Activated CD8-positive, alpha-beta memory T cell treated with anti-CD3 and anti-CD28 coated beads, Interleukin-2, amount 50 U/mL, for 4 hours (primary cell): ENCODE measurements around the gene AGRN.
A peak's percentile ranks its signal among the peaks of the same experiment; 100 is the strongest.

Experiments used
- DNase-seq: peaks from one replicate; pipeline ENCODE4 v3.0.0-alpha.2; 2020

AGRN gene

DNA sequence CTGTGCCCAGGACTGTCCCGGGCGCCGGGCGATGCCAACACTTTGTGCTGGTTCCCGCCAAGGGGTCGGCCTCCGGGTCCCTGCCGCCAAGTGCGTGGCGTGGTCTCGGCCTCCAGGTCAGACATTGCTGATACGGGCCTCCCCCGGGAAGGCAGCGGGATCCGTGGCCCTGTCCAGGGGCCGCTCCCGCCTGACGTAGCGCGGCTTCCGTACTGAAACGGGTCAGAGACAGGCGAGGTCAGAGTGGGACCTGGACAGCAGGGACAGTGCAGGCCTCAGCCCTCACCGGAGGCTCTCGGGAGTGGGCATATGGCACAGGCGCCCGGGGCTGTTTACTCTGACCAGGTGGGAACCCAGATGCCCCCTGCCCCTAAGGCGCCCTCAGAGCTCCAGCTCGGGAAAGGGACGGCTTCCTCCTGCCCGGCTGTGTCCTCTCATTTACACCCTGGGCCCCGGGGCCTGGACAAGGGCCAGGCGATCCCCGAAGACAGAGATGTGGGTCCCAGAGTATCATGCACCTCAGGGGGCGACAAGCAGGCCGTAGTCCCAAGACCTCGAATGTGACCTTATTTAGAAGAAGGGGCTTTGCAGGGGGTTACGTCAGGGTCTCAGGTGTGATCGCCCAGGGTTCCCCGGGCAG, 63.0 kb downstream of the AGRN start:
- DNase-seq: peak; percentile 21

DNA sequence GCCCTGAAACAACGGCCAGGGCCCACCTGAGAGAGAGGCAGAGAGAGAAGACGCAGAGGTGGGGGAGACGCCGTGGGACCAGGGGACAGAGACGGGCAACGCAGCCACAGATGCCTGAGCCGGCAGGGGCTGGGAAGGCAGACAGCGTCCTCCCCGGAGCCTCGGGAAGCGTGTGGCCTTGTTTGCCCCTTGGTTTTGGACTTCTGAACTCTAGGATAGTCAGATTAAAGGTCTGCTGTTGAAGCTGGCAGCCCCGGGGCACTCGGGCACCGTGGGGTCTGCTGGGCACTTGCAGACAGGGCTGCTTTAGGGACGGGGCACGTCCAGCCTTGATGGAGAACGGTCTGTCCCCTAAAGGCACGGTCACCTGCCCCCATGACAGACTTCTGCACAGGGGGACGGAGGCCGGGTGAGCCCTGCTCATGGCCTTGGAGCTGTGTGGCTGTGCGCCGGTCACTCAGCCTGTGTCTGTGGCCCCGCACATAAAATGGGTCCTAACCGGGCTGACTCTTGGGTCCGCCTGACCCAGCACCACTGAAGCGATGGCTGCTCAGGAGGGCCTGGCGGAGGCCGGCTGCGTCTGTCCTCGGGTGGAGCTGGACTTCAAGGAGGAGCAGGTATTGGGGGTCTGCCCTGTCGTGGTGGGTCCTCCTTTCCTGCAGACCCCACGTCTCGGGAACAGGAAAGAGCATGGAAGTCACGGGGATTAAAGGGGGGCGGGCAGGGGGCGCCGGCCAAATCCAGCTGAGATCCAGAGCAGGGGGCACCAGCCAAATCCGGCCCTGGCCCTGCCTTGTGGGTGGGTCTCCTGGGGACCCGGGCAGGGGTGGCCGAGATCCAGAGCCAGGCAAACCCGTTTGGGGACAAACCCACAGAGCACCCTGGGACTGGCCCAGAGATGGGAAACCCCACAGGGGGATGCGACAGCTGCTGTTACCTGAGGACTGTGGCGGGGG, 63.8 kb downstream of the AGRN start:
- DNase-seq: peak; percentile 14

DNA sequence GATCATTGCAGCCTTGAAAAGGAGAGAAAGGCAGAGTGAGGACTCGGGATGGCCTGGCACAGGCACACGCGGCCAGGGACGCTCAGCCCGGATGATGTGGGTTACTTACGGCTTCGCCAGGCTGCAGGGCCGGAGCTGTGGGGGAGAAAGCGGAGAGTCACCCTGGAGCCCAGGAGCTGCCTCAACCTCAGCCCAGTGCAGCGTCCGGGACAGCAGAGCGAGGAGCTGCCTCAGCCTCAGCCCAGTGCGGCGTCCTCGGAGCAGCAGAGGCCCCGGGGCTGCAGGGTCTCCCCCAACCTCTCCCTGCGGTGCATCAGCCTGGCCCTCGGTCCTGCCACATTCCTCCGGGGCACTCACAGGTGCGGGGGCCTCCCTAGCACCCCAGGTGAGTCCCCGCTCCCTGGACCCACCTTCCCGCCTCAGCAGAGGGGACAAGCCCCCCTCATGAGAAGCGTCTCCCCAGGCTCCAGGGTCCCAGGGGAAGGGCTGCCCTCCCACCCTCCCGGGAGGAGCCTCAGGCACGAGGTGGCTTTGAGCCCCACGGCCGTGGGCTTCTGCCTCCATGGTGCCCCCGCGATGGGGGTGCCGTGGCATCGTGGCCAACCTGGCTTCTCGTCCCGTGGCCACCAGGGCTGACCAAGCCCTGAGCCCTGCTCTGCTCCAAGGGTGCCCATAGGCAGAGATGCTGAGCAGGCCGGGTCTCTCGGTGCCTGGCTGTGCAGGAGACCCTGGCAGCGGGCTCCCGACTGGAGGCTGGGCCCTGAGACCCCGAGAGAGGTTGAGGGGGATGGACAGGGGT, 64.7 kb downstream of the AGRN start:
- peak; percentile 13 for DNase-seq

DNA sequence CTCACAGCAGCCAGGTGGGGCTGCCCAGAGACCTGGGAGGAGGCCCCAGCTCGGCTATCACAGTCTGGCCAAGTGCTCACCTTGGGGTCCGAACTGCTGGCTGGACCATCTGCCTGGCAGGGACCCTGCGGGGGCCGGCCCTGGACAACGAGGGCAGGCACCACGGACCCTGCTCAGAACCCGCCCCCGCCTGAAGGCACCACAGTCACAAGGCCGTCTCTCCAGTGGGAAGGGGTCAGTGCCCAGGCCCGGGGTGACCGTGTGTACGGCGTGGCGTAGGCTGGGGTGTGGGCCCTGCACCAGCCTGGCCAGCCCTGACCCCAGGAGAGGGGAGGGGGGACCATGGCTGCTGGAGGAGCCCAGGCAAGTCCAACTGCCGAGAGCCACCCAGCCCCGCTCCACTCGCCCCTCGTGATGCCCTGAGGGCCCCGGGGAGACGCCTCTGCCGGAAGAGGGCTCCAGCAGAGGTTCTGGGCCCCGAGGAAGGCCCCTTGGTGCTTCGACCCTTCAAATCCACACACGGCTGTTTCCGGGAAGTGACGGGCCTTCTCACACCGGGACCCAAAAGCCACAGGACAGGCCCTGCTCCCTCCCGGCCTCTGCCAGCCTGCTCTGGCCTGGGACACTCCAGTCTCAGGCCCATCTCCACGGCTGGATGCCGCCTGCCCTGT, 65.4 kb downstream of the AGRN start:
- peak; percentile 10 for DNase-seq

DNA sequence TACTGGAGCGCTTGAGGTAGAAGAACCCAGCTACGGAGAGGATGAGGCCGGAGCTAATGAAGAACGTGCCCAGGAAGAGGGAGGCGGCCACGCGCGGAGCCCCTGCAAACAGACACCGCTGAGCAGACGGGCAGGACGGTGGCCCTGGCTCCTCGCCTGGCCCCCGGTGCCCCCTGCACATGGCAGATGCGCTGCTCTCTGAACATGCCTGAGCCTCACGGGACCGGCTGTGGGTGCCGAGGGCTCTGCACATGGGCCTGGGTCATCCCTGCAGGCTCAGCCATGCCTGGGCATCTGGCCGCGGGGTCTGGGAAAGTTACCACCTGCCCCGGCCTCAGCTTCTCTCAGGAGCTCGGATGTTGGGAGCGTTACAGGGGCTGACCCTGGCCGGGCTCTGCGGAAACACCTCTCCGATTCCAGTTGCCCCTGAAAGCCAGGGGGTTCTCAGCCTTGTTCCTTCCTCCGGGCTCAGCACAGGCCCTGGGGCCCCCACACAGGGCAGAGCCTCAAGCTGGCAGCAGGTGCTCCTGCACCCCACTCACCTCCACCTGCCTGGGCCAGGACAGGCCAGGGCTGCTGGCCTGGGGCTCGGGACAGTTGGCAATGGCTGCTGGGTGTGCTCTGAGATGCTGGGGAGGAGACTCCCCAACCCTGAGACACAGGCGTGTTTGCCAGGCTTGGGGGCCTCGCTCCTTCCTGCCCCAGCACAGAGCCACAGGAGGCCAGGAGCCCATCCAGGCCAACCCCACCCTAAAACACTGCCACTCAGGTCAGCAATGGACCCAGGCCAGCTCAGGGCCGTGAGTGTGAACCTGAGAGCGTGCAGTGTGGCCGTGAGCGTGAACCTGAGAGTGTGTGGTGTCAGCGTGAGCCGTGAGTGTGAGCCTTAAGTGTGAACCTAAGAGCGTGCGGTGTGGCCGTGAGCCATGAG, 66.3 kb downstream of the AGRN start:
- DNase-seq: peak; percentile 11

DNA sequence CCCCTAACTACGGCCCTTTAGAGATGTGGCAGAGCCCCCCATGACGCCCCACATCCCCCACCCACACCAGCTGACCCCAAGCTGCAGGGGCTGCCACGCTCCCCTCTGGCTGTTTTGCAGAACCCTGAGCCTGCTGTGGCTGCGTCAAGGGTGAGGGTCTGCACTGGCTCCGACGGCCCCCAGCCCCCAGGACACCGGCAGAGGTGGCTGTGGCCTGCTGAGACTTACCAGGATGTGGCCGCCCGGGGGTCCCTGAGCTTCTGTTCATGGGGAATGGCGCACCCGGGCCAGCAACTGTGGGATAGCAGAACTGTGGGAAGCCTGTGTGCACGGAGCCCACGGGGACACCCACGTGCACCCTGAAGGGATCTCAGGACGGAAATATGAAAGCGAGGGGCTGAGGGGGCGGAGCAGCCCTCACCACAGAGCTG, 67.0 kb downstream of the AGRN start:
- peak; percentile 9 for DNase-seq

DNA sequence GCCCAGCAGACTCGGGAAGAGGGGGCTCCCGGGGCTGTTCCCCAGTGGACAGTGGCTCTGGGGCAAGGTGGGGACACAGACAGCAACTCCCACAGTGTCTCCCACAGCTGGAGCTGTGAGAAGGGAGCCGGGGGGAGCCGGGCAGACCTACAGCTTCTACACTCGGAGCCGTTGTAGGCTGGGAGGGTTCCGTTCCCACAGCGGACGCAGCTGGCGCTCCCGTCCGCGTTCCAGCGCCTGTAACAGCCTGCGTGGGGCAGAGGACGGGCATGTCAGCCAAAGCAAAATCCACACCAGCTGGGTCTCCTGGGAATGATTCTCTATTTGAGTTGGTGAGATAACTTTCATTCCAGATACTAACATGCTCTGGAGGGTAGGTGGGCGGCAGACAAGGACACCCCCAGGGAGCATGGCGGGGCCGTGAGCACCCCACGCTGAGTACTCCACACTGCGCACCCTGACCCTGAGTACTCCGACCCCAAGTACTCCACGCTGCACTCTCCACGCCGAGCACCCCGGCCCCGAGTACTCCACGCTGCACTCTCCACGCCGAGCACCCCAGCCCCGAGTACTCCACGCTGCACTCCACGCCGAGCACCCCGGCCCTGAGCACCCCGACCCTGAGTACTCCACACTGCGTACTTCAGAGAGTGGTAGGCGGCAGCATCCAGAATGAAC, 67.6 kb downstream of the AGRN start:
- peak; percentile 12 for DNase-seq

DNA sequence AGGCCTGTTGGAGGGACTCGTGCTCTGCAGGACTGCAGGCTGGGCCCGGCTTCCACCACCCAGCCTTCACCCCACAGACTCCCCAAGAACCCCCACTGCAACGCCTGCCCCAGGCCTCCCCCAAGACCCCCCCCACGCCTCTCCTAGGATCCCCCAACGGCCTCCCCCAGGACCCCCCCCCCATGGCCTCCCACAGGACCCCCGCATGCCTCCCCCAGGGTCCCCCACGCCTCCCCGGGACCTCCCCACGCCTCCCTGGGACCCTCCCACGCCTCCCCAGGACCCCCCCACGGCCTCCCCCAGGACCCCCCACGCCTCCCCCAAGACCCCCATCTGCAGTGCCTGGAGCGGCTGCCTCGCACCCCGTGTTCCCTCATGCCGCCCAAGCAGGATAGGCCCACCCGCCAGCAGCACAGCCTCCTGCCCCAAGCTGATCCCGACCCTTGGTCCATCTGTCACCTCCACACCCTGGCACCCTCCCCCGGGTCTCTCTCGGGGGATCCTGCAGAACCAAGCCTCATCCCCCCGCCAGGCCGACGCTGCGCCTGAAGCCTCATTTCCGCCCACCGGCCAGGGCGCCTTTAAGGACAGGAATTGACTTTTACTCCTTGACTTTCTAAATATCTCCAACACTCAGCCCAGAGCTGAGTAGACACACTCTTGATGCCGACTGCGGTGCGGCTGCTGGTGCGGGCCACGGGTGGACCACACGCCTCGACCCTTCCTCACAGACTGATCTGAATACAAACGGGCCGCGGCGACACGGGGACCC, 68.3 kb downstream of the AGRN start:
- DNase-seq: peak; percentile 11

DNA sequence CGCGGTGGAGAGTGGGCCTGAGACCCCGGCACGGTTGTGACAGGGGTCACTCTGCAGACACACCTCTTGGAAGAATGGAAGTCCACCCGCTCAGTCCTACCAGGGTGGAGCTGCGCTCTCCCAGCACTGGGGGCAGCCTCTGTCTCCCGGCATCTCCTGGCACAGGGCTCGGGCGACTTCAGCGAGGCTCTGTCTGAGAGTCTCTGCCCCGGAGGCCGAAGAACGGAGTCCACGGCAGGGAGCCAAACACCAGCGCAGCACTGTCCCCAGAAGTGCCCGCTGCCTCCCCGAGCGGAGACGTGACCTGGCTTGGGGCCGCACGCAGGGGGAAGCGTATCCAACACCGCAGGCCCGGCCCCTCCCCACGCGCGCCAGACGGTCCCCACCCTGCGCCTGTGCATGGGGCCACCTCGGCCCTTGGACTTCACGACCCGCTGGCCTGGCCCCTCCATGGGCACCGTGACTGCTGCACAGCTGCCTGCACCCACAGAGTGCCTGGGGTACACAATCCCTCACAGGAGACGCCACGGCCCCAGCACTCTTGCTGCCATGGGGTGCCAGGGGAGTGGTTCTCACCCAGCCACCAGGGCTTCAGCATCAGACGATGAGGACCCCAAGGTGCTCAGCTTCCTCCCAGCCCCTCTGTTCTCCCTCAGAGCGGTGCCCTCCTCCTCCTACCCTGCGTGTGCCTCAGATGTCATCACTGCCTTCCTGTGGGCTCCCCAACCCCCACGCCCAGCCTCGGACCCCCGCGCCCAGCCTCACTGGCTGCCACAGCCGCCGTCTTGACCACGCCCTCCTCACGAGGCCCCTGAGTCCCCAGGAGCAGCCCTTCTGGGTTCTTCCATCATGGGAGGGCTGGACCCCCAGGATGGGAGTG, 69.1 kb downstream of the AGRN start:
- DNase-seq: peak; percentile 14

DNA sequence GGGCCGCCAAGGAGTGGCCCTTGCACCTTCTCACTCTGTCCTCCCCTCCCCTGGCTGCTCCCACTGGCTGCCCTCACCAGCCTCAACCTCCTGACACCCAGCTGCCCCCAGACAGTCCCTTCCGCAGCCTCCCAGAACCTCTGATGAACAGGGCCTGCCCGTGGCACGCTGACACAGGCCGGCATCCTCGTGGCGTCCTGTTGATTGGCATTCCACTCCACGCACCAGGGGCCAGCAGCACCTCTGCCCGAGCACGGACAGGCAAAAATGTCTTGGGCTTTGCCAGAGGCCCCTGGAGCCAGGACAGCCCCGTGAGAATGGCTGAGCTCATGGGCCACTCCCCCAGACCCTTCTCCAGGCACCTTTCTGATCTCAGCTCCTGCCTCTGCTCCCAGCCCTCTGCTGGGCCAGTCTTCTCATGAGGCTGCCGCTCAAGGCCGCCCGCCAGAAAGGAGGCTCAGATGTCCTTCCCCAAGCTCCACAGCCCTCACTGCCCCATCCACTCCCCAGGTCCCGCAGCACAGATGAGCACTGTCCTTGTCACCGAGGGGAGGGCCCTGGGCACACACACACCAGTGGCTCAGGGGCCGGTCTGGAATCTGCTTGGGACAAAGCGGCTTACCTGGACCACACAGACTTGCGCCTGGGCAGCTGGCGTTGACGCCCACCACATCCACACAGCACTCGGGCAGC, 70.0 kb downstream of the AGRN start:
- peak; percentile 13 for DNase-seq

DNA sequence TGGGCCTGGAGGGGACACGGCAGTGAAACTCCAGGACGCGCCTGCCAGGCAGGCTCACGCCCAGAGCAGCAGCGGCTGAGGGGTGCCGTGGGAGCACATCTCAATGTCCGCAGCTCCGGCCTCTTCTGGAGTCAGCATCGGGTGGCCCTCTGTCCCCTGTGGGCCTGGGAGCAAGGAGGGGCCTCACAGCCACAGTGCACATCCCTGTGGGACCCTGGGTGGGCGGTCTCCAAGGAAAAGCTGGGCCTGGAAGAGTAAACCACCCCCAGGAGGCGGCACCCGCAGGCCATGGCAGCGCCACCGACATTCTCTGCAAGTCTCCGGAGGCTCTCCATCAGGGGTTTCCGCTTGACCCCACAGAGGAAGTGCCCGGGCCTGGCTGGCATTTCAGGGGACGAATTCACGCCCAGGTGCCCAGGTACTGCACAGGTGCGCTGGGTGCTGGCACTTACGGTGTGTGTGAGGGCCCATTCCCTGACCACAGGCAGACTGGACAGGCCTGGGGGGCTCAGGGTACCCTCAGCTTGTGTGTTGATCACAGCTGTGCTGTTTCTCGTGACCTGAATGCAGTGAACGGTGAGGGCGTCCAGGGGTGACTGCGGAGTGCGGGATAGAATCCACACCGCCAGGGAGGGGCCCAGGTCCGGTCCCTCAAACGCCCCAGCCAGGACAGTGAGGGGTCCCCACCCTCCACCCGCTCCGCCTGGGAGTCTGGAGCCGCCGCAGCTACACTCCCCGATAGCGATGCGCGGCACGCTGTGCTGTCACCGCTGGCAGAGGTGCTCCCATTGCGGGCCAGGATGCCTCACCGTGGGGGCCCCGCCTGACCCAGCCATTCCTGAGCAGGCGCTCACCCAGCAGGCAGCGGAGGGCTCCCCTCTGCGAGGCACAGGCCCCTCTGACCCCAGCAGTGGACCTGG, 70.8 kb downstream of the AGRN start:
- peak; percentile 15 for DNase-seq

DNA sequence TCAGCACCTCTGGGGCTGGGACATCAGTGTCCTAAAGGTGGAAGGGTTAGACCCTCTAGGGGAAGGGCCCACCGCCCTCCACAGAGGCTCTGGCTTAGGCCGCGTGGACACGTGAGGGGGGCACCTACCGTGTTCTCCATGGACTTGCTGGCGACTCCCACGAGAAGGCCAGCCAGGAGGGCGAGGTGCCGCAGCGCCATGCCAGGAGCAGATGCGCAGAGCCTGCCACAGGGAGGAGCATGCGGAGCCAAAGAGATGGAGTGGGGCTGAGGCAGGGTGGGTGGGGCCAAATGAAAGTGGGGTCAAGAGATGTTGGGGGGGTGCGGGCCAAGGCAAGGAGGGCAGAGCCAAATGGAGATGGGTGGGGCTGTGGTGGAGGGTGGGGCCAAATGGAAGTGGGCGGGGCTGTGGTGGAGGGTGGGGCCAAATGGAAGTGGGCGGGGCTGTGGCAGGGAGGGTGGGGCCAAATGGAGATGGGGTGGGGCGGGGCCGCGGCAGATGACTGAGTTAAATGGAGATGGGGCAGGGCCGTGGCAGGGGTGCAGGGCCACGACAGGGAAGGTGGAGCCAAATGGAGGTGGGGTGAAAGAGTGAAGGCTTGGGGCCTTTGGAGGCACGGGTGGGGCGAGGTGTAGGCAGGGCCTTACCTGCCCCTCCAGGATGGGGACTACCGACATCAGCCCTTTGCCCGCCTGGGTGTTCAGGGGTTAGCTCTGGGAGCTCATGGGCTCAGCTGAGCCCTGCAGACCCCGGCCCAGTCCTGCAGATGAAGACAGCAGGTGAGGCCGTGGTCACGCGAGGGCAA, 71.6 kb downstream of the AGRN start:
- peak; percentile 15 for DNase-seq

DNA sequence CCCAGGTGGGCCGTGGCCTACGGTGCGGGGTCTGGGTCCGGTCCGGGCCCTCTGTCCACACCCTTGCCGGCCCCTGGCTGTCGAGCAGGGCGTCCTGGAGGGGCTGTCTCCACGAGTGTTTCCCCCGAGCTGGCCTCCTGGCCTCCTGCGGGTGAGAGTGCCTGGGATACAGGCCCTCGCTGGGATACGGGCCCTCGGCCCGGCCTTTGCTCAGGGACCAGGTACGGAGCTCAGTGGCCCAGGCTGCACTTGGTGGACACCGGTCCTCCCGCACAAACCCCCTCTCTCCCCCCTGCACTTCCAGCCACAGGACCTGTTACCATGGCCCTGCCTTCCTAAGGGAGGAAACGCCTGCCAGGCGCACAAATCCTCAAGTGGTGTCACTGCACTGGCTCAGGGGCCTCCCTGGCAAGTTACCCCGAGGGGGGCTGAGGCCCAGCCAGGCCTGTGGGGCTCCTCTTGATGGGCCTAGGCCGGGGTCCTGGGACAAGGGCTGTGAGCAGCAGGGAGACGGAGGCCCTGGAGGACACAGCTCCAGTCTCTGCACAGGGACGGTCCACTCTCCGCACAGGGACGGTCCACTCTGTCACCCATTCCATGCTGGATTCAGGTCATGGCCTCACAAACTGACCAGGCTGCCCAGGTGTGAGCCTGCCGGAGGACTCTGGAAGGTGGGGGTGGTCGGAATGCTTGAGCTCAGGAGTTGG, 72.4 kb downstream of the AGRN start:
- peak; percentile 13 for DNase-seq

DNA sequence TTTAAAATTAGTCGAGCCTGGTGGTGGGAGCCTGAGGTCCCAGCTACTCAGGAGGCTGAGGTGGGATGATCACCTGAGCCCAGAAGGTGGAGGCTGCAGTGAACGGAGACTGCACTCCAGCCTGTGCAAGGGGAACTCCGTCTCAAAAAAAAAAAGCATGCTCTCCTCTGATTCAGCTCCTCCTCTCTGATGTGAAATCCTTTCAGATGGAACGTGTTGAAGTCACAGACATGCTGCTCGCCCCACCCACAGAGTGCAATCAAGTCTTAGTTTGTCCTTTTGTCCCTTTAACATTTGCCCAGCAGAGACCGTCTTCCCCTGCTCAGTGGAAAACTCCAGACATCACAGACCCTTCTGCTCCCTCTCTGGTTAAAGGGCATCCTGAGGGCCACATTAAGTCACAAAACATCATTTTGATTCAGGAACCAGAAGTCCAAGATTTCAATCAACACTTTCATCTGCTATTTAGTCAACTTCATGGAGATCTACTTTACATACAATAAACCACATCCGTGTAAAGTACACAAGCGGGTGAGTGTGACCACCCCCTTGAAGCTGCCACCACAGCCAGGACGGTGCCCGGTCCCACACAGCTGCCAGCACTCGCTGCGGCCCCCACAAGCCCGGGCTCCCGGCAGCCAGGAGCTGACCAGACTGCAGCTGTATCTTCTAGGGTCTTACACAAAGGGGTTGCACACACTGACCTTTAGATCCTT, 73.1 kb downstream of the AGRN start:
- DNase-seq: peak; percentile 12

DNA sequence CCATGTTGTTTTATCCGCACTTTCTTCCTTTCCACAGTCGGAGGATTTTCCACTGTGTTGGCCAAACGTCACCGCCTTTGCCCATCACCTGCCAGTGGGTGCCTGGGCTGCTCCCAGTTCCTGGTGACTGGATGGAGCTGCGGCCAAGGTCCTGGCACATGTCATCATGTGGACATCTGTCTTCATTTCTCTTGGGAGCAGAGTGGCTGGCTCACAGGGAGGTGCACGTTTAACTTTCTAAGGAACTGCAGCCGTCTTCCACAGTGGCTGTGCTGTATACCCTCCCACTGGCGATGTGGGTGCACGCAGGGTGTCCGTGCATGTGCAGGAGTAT, 73.7 kb downstream of the AGRN start:
- peak; percentile 3 for DNase-seq
